Duodenal mucosa (tissue), 2 donors: ENCODE results near the gene SMIM3.

Experiments used
- H3K27ac ChIP-seq: one replicate; pipeline ENCODE4 v1.7.0; 2013; ENCODE audit warnings: low read depth, low read length
- H3K27me3 ChIP-seq, 2 donors: one replicate each; pipeline ENCODE4 v1.7.0; 2013; ENCODE audit warnings: low read length in 2 of 2, control low read depth in 1 of 2; ENCODE audit not compliant: insufficient read depth in 2 of 2, control insufficient read depth in 1 of 2
- H3K36me3 ChIP-seq, 2 donors: one replicate each; pipeline ENCODE4 v1.7.0; 2013; ENCODE audit warnings: low read length in 2 of 2, control low read depth in 1 of 2; ENCODE audit not compliant: insufficient read depth in 2 of 2, control insufficient read depth in 1 of 2
- H3K4me1 ChIP-seq, 2 donors: one replicate each; pipeline ENCODE4 v1.7.0; 2013; ENCODE audit warnings: low read length in 2 of 2, control low read depth in 1 of 2; ENCODE audit not compliant: insufficient read depth in 2 of 2, control insufficient read depth in 1 of 2
- H3K4me3 ChIP-seq, 2 donors: one replicate each; pipeline ENCODE4 v1.7.0; 2013; ENCODE audit warnings: low read length in 2 of 2, low read depth in 1 of 2
- H3K9ac ChIP-seq, 2 donors: one replicate each; pipeline ENCODE4 v1.7.0; 2013; ENCODE audit warnings: low read length in 2 of 2, low read depth in 1 of 2
- H3K9me3 ChIP-seq, 2 donors: one replicate each; pipeline ENCODE4 v1.7.0; 2013; ENCODE audit warnings: low read length in 2 of 2, control low read depth in 1 of 2; ENCODE audit not compliant: control insufficient read depth in 1 of 2

SMIM3 gene

GRCh38 chr5:150780187-150780692, 1.7 kb downstream of the SMIM3 start:
- Histone ChIP-seq H3K27me3 (peaks cover 0 to 3% of the 10 kb centered on the region in 2 donors), H3K9ac (peak overlapping the region; percentile 20 to 74), H3K27ac (peak overlapping the region; percentile 77), H3K9me3 (no peaks in the 10 kb centered on the region), H3K36me3 (no peaks in the 10 kb centered on the region), H3K4me3 (peak overlapping the region; percentile 84 to 86), H3K4me1 (peaks cover 48 to 68% of the 10 kb centered on the region in 2 donors)

GRCh38 chr5:150780816-150781221, 2.3 kb downstream of the SMIM3 start:
- no peaks in the 10 kb centered on the region for H3K9me3 ChIP-seq
- peak overlapping the region; percentile 84 to 86 for H3K4me3 ChIP-seq
- peak overlapping the region in 1 of 2 donors; percentile 20 for H3K9ac ChIP-seq
- H3K4me1 ChIP-seq, result peaks cover 48 to 69% of the 10 kb centered on the region in 2 donors
- peaks cover 0 to 3% of the 10 kb centered on the region in 2 donors for H3K27me3 ChIP-seq
- H3K36me3 ChIP-seq, result no peaks in the 10 kb centered on the region
- H3K27ac ChIP-seq, result peak overlapping the region; percentile 65

GRCh38 chr5:150781706-150782614, 3.4 kb downstream of the SMIM3 start:
- H3K9me3 ChIP-seq, result no peaks in the 10 kb centered on the region
- H3K9ac ChIP-seq, result peak overlapping the region; percentile 26 to 41

DNA sequence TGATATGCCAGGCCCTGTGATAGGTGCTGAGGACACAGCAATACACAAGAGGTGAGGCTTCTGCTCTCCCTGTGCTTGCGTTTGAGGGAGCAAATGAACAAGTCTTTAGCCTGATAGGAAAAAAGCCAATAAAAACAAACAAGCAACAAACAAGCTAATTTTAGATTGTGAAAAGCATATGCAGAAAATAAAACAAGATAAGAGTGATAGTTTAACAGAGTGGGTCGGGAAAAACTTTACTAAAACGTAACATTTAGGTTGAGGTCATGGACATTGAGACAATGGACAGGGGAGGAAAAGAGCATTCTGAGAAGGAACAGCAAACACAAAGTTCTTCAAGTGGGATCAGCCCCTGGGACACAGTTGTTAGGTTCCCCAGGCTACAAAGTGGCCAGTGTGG, 4.3 kb downstream of the SMIM3 start:
- Histone ChIP-seq H3K27ac (peak overlapping the region; percentile 45), H3K4me1 (peaks cover 57 to 66% of the 10 kb centered on the region in 2 donors)

More at GRCh38 chr5:150781706-150782614, 3.4 kb downstream of the SMIM3 start:
- Histone ChIP-seq H3K36me3 (no peaks in the 10 kb centered on the region), H3K4me1 (peaks cover 53 to 69% of the 10 kb centered on the region in 2 donors), H3K4me3 (peak overlapping the region; percentile 6 to 84), H3K27me3 (peaks cover 0 to 3% of the 10 kb centered on the region in 2 donors), H3K27ac (peak overlapping the region; percentile 65)

DNA sequence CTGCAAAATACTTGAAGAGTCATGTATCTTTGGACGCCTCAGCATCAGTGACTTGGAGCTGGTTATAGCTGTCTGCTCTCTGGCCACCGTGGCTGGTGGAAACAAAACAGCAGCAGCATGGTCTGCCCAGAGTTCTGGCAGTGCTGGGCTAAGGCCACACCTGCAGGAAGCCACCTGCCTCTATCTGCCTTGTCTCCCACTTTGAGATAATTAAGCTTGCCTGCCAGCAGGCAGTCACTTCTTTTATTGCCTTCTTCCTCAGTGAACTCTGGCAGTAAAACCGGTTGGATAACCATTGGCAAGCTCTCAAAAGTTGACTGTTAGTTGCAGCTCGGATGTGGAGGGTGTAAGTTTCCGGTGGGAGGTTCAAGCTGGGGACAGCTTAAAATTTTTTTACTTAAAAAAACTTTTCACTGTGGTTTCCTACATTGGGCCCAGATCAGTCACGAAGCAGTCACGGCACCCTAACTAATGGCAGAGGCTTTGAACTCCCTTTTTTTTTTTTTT, 4.9 kb downstream of the SMIM3 start:
- Histone ChIP-seq H3K27me3 (no peaks in the 10 kb centered on the region), H3K4me3 (peak overlapping the region; percentile 22 to 26), H3K9ac (peak overlapping the region in 1 of 2 donors; percentile 10), H3K27ac (peak overlapping the region; percentile 45), H3K4me1 (peaks cover 53 to 64% of the 10 kb centered on the region in 2 donors), H3K9me3 (no peaks in the 10 kb centered on the region), H3K36me3 (no peaks in the 10 kb centered on the region)

More for the DNA sequence above, 4.3 kb downstream of the SMIM3 start:
- peak overlapping the region; percentile 22 to 41 for H3K9ac ChIP-seq
- no peaks in the 10 kb centered on the region for H3K9me3 ChIP-seq
- H3K27me3 ChIP-seq, result peaks cover 0 to 2% of the 10 kb centered on the region in 2 donors
- peak overlapping the region in 1 of 2 donors; percentile 26 for H3K4me3 ChIP-seq
- no peaks in the 10 kb centered on the region for H3K36me3 ChIP-seq

- Histone ChIP-seq H3K27ac (no peak overlapping the region), H3K36me3 (no peaks in the 10 kb centered on the region), H3K9me3 (no peaks in the 10 kb centered on the region), H3K4me1 (peaks cover 65% of the 10 kb centered on the region in 2 donors), H3K4me3 (no peak overlapping the region), H3K9ac (no peak overlapping the region), H3K27me3 (no peaks in the 10 kb centered on the region)
Measured at GRCh38 chr5:150785950-150786349, 7.4 kb downstream of the SMIM3 start.

DNA sequence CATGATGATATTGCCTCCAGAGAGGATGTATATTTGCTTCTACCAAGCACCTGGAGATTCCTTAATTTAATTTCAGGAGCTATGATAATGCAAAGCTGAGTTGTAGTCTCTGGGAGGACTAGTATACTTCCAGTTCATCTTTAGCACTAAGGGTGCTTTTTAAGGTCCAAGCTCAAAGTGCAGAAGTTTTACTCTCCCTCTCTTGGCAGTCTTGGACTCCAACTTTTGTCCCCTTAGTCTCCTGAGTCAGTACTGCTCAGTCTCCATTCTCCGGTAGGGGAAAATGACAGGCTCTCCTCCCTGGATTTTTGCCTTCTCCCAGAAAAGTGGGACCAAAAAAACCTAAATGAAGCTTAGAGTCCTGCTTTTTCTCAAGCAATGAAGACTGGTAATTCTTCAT, 8.3 kb downstream of the SMIM3 start:
- H3K27me3 ChIP-seq, result peaks cover 0 to 2% of the 10 kb centered on the region in 2 donors
- H3K4me3 ChIP-seq, result no peak overlapping the region
- peak overlapping the region in 1 of 2 donors; percentile 1 for H3K9ac ChIP-seq
- H3K36me3 ChIP-seq, result no peaks in the 10 kb centered on the region
- H3K27ac ChIP-seq, result no peak overlapping the region
- H3K9me3 ChIP-seq, result no peaks in the 10 kb centered on the region
- peaks cover 56% of the 10 kb centered on the region in 2 donors for H3K4me1 ChIP-seq

GRCh38 chr5:150787656-150788055, 9.1 kb downstream of the SMIM3 start:
- Histone ChIP-seq H3K9me3 (no peaks in the 10 kb centered on the region), H3K27me3 (peaks cover 0 to 4% of the 10 kb centered on the region in 2 donors), H3K27ac (no peak overlapping the region), H3K9ac (peak overlapping the region in 1 of 2 donors; percentile 1), H3K4me1 (peaks cover 48% of the 10 kb centered on the region in 2 donors), H3K4me3 (no peak overlapping the region), H3K36me3 (no peaks in the 10 kb centered on the region)

DNA sequence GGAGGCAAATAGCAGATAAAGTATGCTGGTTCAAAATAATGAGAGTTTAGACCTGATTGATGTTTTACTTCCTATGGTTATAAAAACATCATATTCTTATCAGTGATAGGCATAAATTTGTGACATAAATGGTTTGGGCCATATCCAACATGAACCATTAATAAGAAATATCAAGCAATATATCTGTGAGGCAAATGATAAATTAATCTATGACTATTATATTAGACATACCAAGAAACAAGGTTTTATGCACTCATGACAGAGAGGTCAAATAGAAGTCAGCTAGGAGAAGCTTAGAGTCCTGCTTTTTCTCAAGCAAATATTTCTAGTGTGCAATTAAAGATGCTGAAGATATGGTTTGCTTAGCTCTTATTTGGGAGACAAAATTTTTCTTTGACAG, 10.4 kb downstream of the SMIM3 start:
- no peak overlapping the region for H3K9ac ChIP-seq
- H3K27me3 ChIP-seq, result peaks cover 0 to 4% of the 10 kb centered on the region in 2 donors
- no peaks in the 10 kb centered on the region for H3K36me3 ChIP-seq
- no peaks in the 10 kb centered on the region for H3K9me3 ChIP-seq
- H3K4me3 ChIP-seq, result peak overlapping the region; percentile 0 to 29
- no peak overlapping the region for H3K27ac ChIP-seq
- H3K4me1 ChIP-seq, result peaks cover 36 to 37% of the 10 kb centered on the region in 2 donors

- H3K4me3 ChIP-seq, result peak overlapping the region; percentile 0 to 29
Measured at GRCh38 chr5:150789450-150789849, 10.9 kb downstream of the SMIM3 start.

More at GRCh38 chr5:150789450-150789849, 10.9 kb downstream of the SMIM3 start:
- H3K4me1 ChIP-seq, result peaks cover 31 to 34% of the 10 kb centered on the region in 2 donors
- H3K9ac ChIP-seq, result no peak overlapping the region
- peaks cover 0 to 4% of the 10 kb centered on the region in 2 donors for H3K27me3 ChIP-seq
- H3K27ac ChIP-seq, result peak overlapping the region; percentile 48
- H3K9me3 ChIP-seq, result no peaks in the 10 kb centered on the region
- no peaks in the 10 kb centered on the region for H3K36me3 ChIP-seq
